Hepatocyte (in vitro differentiated cells): ENCODE data around the gene GAB1.

Experiments
- EZH2 ChIP-seq: fragments of 200-600 bp; sonication (generic); IDR thresholded peaks from 2 replicates; pipeline ENCODE4 v1.6.1; 2016; ENCODE audit warnings: antibody characterized with exemption, mild to moderate bottlenecking, borderline replicate concordance
- TF ChIP-seq, protein P1 (sequence below): fragments of 200-600 bp; sonication (generic); IDR thresholded peaks from 2 replicates; pipeline ENCODE4 v1.5.1; 2016; ENCODE audit warnings: antibody characterized with exemption, mild to moderate bottlenecking; ENCODE audit not compliant: poor library complexity

DNA sequence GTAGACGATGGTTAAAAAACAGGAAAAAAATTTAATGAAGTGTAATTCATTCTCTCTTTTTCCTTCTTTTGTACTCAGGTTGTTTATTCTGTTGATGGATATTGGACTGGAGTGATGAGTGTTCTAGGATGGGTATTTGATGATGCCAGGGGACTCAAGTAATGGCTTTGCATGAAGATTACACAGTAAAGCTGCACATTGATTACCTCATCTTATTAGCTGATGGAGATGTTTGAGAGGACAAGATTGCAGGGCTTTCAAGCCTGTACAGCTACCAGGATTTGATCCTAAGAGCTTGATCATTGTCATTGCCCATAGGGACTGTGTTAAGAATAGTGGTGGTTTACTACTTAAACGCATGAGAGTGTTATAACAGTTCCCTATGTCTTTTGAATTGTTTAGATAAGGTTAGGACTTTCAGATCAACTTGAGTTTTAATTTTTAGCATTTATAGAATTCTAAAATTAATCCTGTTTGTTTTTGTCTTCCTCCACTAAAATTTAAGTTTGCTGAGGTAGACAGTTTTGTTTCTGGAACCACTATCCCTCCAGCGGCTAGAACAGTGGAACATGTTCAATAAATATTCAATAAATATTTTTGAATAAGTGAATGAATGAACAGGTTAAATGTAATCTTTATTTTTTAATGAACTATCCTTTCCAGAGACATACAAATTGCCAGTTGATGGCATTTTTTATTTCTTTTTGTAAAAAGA is 58.2 kb downstream of the GAB1 start:
- TF ChIP-seq, protein P1, sequence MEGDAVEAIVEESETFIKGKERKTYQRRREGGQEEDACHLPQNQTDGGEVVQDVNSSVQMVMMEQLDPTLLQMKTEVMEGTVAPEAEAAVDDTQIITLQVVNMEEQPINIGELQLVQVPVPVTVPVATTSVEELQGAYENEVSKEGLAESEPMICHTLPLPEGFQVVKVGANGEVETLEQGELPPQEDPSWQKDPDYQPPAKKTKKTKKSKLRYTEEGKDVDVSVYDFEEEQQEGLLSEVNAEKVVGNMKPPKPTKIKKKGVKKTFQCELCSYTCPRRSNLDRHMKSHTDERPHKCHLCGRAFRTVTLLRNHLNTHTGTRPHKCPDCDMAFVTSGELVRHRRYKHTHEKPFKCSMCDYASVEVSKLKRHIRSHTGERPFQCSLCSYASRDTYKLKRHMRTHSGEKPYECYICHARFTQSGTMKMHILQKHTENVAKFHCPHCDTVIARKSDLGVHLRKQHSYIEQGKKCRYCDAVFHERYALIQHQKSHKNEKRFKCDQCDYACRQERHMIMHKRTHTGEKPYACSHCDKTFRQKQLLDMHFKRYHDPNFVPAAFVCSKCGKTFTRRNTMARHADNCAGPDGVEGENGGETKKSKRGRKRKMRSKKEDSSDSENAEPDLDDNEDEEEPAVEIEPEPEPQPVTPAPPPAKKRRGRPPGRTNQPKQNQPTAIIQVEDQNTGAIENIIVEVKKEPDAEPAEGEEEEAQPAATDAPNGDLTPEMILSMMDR: no peak
- no peak for TF ChIP-seq EZH2
